Measurements from ENCODE around the gene CNOT1.

DNA sequence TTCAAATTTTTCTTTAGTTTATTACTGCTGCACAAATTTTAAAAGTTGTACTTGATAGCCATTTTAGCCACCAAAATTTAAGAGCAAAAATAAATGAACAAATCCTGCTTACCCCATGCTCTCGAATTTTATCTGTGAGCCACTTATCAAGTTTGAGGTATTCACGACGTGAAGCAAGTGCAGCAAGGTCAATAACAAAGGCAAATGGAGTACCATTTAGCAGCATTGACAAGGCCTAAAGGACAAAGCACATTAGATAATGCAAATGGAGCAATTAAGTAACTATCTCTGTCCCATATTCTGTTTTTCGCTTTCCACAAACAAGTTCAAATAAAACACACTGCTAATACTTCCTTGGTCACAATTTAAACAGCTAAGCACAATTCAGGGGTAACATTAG lies 54.7 kb downstream of the CNOT1 start:
- TF ChIP-seq, protein P1, sequence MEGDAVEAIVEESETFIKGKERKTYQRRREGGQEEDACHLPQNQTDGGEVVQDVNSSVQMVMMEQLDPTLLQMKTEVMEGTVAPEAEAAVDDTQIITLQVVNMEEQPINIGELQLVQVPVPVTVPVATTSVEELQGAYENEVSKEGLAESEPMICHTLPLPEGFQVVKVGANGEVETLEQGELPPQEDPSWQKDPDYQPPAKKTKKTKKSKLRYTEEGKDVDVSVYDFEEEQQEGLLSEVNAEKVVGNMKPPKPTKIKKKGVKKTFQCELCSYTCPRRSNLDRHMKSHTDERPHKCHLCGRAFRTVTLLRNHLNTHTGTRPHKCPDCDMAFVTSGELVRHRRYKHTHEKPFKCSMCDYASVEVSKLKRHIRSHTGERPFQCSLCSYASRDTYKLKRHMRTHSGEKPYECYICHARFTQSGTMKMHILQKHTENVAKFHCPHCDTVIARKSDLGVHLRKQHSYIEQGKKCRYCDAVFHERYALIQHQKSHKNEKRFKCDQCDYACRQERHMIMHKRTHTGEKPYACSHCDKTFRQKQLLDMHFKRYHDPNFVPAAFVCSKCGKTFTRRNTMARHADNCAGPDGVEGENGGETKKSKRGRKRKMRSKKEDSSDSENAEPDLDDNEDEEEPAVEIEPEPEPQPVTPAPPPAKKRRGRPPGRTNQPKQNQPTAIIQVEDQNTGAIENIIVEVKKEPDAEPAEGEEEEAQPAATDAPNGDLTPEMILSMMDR (IDR thresholded peaks at IDR 0.05): no peak
- no peak for TF ChIP-seq POLR2A (IDR thresholded peaks at IDR 0.05)

Data from right lobe of liver (tissue), 4 donors.